BJ (cell line): ENCODE results near the gene HAPLN2. TPM values are rescaled to one million over a fixed set of nuclear protein-coding genes. Genes with fewer than 3 reads are reported as not detected.

ENCODE experiments used
- CTCF ChIA-PET: fragments of 350-600 bp; formaldehyde crosslinking; extraction: SDS; loops from one replicate; lab custom pipeline; 2021; ENCODE audit warnings: antibody characterized with exemption, inconsistent platforms; lab: Yijun Ruan, JAX
- POLR2A ChIA-PET: fragments of 300-600 bp; sonication (Branson Sonifier 250); formaldehyde crosslinking; extraction: SDS; loops from one replicate; lab custom pipeline; 2021; ENCODE audit warnings: antibody characterized with exemption; lab: Charles Lee
- DNase-seq: peaks from one replicate; pipeline ENCODE4 v3.0.0-alpha.2; 2011; ENCODE audit warnings: low read depth
- H3K27me3 ChIP-seq: 2 replicates; pipeline ENCODE4 v1.6.0; 2011; ENCODE audit warnings: low read length; ENCODE audit not compliant: control insufficient read depth, insufficient read depth
- H3K36me3 ChIP-seq: 2 replicates; pipeline ENCODE4 v1.5.1; 2011; ENCODE audit warnings: low read length; ENCODE audit not compliant: control insufficient read depth, insufficient read depth
- H3K4me3 ChIP-seq: 2 replicates; pipeline ENCODE4 v1.5.1; 2011; ENCODE audit warnings: low read depth, mild to moderate bottlenecking, control low read depth, low read length
- polyA plus RNA-seq: library from polyadenylated mRNA; depleted of rRNA; stranded (reverse); fragments of >200 nt; gene quantifications from 2 replicates; pipeline ENCODE4 v1.2.3, GENCODE V29; 2011; rRNA removed
- TF ChIP-seq, protein P1 (sequence below): IDR thresholded peaks from 2 replicates; pipeline ENCODE4 v1.5.1; 2011; ENCODE audit warnings: low read depth, mild to moderate bottlenecking, control low read depth, inconsistent platforms, low read length, moderate library complexity; ENCODE audit not compliant: insufficient read depth

The HAPLN2 gene
- polyA plus RNA-seq, 1 experiment = not detected

GRCh38 chr1:156671804-156672203 is 52.6 kb downstream of the HAPLN2 start:
- TF ChIP-seq, protein P1, sequence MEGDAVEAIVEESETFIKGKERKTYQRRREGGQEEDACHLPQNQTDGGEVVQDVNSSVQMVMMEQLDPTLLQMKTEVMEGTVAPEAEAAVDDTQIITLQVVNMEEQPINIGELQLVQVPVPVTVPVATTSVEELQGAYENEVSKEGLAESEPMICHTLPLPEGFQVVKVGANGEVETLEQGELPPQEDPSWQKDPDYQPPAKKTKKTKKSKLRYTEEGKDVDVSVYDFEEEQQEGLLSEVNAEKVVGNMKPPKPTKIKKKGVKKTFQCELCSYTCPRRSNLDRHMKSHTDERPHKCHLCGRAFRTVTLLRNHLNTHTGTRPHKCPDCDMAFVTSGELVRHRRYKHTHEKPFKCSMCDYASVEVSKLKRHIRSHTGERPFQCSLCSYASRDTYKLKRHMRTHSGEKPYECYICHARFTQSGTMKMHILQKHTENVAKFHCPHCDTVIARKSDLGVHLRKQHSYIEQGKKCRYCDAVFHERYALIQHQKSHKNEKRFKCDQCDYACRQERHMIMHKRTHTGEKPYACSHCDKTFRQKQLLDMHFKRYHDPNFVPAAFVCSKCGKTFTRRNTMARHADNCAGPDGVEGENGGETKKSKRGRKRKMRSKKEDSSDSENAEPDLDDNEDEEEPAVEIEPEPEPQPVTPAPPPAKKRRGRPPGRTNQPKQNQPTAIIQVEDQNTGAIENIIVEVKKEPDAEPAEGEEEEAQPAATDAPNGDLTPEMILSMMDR = no peak
- DNase-seq = no peak
- CTCF ChIA-PET = interaction anchor here (2.0 to 31.9 kb wide), 4 partner anchors 8 to 44 kb away, joined by 4 to 1556 read pairs (median 548); partner anchors contain the start of genes CRABP2, ISG20L2, METTL25B and NES
- Histone ChIP-seq H3K36me3 (peaks cover 9% of the 10 kb centered on the region), H3K27me3 (no peaks in the 10 kb centered on the region), H3K4me3 (no peak overlapping the region)
- POLR2A ChIA-PET = no interaction called here

GRCh38 chr1:156673387-156674121 is 54.3 kb downstream of the HAPLN2 start:
- ChIA-PET POLR2A (no interaction called here), CTCF (interaction anchor here (0.6 to 31.9 kb wide), 5 partner anchors 10 to 603 kb away, joined by 4 to 1556 read pairs (median 155); partner anchors contain the start of genes CRABP2, ISG20L2 and METTL25B)
- H3K4me3 ChIP-seq = no peak overlapping the region
- peaks cover 9% of the 10 kb centered on the region for H3K36me3 ChIP-seq
- DNase-seq = no peak
- TF ChIP-seq, protein P1 = no peak
- no peaks in the 10 kb centered on the region for H3K27me3 ChIP-seq

Other genes with a start within 250 kb of the HAPLN2 start
- 11.7 and 15.1 TPM in 2 replicates for gene MEF2D, start 118.6 kb upstream of the HAPLN2 start, polyA plus RNA-seq
- 16.9 and 28.1 TPM in 2 replicates for gene IQGAP3, start 46.9 kb upstream of the HAPLN2 start, polyA plus RNA-seq
- gene TTC24, start 39.7 kb upstream of the HAPLN2 start, polyA plus RNA-seq = not detected in 2 replicates
- gene NAXE, start 27.6 kb upstream of the HAPLN2 start, polyA plus RNA-seq = 37.8 and 63.3 TPM in 2 replicates
- 21.2 and 23.9 TPM in 2 replicates for gene GPATCH4, start 17.9 kb upstream of the HAPLN2 start, polyA plus RNA-seq
- 0.02 TPM in 1 of 2 replicates, not detected in the other for gene BCAN, start 22.7 kb downstream of the HAPLN2 start, polyA plus RNA-seq
- 15.0 and 17.5 TPM in 2 replicates for gene NES, start 58.0 kb downstream of the HAPLN2 start, polyA plus RNA-seq
- gene CRABP2, start 86.2 kb downstream of the HAPLN2 start, polyA plus RNA-seq = 52.8 and 75.9 TPM in 2 replicates
- gene METTL25B, start 109.1 kb downstream of the HAPLN2 start, polyA plus RNA-seq = 9.5 and 14.6 TPM in 2 replicates
- 30.6 and 36.6 TPM in 2 replicates for gene ISG20L2, start 109.4 kb downstream of the HAPLN2 start, polyA plus RNA-seq
- gene MRPL24, start 121.7 kb downstream of the HAPLN2 start, polyA plus RNA-seq = 104 and 120 TPM in 2 replicates
- gene HDGF, start 132.3 kb downstream of the HAPLN2 start, polyA plus RNA-seq = 179 and 180 TPM in 2 replicates
- gene PRCC, start 148.1 kb downstream of the HAPLN2 start, polyA plus RNA-seq = 60.3 and 93.6 TPM in 2 replicates
- 0.17 TPM in 1 of 2 replicates, not detected in the other for gene SH2D2A, start 197.4 kb downstream of the HAPLN2 start, polyA plus RNA-seq
- not detected in 2 replicates for gene INSRR, start 239.7 kb downstream of the HAPLN2 start, polyA plus RNA-seq
- 0.02 TPM in 1 of 2 replicates, not detected in the other for gene NTRK1, start 241.4 kb downstream of the HAPLN2 start, polyA plus RNA-seq